ENCODE measurements around the gene VAV1.
A peak's percentile ranks its signal among the peaks of the same experiment; 100 is the strongest.
"Not testable (repeated sequence)": the region's sequence is repeated elsewhere in the genome, so short reads cannot be mapped to it uniquely, and the experiment has no call there.

VAV1 gene

GRCh38 chr19:6793411-6793810 is 20.9 kb downstream of the VAV1 start:
- DNase-seq, result no peak

- no peak for DNase-seq
Measured at GRCh38 chr19:6793973-6794372, 21.5 kb downstream of the VAV1 start.

GRCh38 chr19:6794686-6795431 is 22.4 kb downstream of the VAV1 start:
- DNase-seq, result no peak

GRCh38 chr19:6796278-6796677 is 23.8 kb downstream of the VAV1 start:
- DNase-seq, result no peak

GRCh38 chr19:6797646-6798045 is 25.1 kb downstream of the VAV1 start:
- no peak for DNase-seq

- not testable (repeated sequence) for DNase-seq
Measured at GRCh38 chr19:6800160-6800790, 27.8 kb downstream of the VAV1 start.

- DNase-seq, result peak; percentile 40
Measured at GRCh38 chr19:6800991-6801484, 28.5 kb downstream of the VAV1 start.

DNA sequence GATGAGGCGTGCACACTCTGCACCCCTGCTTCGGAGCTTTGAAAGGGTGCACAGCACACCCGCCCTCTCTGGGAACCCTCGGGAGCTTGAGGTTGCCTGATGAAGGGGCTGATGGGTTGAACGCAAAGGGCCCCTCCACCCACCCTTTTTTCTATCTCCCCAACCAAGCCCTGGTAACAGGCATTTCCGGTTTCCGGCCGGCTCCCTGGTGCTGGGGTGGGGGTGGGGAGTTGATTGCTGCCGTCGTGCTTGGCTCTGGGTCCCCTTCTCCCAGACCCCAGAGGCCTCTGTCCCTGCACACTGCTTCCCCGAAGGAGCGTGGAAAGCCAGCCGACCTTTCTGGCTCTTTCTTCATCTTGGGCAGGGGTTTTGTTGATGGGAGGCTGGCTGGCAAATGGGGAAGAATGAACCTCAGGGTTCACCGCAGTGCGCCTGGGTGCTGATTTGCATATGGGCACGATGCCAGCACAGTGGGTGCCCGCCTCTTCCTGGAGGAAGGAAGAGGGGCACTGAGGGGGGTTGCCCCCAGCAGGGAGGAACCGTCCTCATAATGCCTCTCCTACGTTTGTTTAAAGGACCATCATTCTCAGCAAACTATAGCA is 29.1 kb downstream of the VAV1 start:
- peak; percentile 71 for DNase-seq

- peak; percentile 26 for DNase-seq
Measured at GRCh38 chr19:6802336-6803035, 30.0 kb downstream of the VAV1 start.

GRCh38 chr19:6803036-6803404 is 30.5 kb downstream of the VAV1 start:
- DNase-seq, result no peak

GRCh38 chr19:6806488-6806887 is 34.0 kb downstream of the VAV1 start:
- no peak for DNase-seq

- no peak for DNase-seq
Measured at GRCh38 chr19:6807291-6807690, 34.8 kb downstream of the VAV1 start.

GRCh38 chr19:6808494-6808893 is 36.0 kb downstream of the VAV1 start:
- DNase-seq, result no peak

- DNase-seq, result no peak
Measured at GRCh38 chr19:6809262-6809661, 36.8 kb downstream of the VAV1 start.

- DNase-seq, result no peak
Measured at GRCh38 chr19:6811378-6811777, 38.9 kb downstream of the VAV1 start.

- DNase-seq, result no peak
Measured at GRCh38 chr19:6811906-6812305, 39.4 kb downstream of the VAV1 start.

DNA sequence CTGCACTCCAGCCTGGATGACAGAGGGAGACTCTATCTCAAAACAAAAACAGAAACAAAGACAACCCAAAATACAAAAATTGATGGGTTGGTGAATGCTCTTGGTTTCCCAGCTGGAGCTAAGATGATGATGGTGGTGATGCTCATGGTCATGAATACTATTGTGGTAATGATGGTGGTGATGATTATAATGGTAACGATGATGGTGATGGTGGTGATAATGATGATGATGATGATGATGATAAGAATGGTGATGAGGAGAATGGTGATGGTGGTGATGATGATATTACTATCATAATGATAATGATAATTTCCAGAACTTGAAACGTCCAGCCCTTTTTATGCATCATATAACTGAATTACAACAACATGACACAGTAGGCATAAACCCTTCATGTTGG is 40.1 kb downstream of the VAV1 start:
- DNase-seq, result no peak

DNA sequence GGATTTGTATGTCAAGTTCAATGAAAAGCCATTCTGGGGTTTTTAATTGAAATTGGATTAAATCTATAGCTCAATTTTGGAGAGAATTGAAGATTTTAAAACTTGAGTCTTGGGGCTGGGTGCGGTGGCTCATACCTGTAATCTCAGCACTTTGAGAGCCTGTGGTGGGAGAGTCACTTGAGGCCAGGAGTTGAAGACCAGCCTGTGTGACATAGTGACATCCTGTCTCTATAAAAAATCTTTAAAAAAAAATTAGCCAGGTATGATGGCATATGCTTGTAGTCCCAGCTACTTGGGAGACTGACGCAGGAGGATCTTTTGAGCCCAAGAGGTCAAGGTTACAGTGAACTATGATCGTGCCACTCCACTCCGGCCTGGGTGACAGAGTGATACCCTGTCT is 41.2 kb downstream of the VAV1 start:
- DNase-seq, result no peak

DNA sequence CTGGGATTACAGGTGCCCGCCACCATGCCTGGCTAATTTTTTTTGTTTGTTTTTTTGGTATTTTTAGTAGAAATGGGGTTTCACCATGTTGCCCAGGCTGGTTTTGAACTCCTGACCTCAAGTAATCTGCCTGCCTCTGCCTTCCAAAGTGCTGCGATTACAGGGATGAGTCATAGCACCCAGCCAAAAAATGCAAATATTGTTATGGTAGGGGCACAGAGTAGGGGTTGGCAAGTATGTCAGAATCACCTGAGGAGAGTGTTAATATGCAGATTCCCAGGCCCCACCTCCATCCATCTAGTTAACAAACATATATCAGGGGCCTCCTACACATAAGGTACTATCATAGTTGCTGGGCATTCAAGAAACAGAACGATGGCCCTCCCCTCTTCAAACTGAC is 44.7 kb downstream of the VAV1 start:
- no peak for DNase-seq

DNA sequence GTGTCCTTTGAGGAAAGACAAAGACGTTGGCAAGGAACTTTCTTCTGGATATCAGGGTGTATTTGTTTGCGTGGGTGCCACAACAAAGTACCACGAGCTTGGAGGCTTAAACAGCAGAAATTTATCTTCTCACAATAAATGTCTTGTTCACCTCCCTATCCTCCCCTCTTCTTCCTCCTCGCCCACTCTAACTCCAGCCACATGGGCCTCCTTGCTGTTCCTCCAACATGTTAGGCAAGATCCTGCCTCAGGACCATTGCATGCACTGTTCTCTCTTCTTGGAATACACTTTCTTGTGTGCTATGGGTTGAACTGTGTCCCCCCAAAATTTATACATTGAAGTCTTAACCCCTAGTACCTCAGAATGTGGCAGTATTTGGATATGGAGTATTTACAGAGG is 45.7 kb downstream of the VAV1 start:
- no peak for DNase-seq

DNA sequence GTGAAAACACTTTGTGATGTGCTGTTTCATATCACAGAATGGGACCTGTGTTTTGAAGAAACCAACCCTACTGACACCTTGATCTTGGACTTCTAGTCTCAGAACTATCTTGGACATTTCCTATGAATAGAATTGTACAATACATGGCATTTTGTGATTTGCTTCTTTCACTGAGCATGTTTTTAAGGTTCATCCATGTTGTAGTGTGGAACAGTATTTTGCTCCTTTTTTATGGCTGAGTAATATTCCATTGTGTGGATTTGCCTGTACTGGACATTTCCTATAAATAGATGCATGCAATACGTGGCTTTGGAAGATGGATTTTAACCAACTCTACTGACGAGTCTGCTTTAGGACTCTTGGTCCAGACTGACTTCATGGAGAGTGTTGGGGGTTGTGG is 46.8 kb downstream of the VAV1 start:
- no peak for DNase-seq

DNA sequence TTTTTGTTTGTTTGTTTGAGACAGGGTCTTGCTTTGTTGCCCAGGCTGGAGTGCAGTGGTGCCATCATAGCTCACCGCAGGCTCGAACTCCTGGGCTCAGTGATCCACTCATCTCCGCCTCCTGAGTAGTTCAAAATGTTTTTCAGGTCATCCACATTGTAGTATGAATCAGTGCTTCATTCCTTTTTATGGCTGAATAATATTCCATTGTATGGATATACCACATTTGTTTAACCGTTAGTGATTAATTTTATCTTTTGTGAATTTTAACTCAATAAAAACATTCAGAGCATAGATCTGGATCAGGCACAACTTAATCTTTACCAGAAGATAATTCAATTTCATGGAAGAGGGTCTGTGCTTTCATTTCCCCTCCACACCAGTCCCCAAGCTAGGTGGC is 47.7 kb downstream of the VAV1 start:
- DNase-seq, result no peak

GRCh38 chr19:6821639-6822310 is 49.3 kb downstream of the VAV1 start:
- DNase-seq, result no peak
